Stimulated activated CD8-positive, alpha-beta memory T cell treated with anti-CD3 and anti-CD28 coated beads, Interleukin-2, amount 100 ng/mL, for 1 hour (primary cell): ENCODE results near the gene GNG5.
A peak's percentile ranks its signal among the peaks of the same experiment; 100 is the strongest.
"Not testable (repeated sequence)": the region's sequence is repeated elsewhere in the genome, so short reads cannot be mapped to it uniquely, and the experiment has no call there.

Source experiments
- DNase-seq, 2 donors: peaks; one replicate each; pipeline ENCODE4 v3.0.0-alpha.2; 2020; ENCODE audit warnings: low read depth in 2 of 2

GNG5 gene

DNA sequence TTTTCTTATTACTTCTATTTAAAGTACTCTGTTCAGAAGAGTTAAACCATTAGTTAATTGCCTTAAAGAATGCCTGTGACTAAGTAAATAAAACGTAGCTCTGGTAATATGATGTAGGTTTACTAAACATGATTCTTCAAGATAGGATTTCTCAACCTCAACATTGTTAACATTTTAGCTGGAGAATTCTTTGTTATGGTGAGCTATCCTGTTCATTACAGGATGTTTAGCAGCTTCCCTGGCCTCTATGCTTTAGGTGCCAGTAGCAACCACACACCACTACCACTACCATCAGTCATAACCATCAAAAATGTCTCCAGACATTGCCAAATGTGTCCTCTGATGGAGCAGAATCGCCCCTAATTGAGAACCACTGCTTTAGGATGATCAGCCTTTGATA, 16.6 kb downstream of the GNG5 start:
- DNase-seq = no peak

DNA sequence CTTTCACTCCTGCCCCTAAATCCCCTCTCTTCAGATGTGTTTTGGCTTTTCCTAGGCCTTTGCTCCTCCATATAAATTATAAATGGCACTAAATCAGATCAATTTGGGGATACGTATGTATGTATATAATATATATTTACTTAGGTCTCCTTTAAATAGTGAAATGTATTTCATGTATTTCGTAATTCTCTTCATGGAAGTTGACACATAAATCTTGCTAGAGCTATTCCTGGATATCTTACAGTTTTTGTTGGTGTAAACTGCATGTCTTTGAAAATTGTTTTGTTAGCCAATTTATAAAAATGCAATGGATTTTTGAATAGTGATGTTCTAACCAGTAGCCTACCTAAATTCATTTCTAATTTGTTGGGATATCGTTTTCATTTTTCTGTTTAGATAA, 18.3 kb downstream of the GNG5 start:
- DNase-seq = no peak

DNA sequence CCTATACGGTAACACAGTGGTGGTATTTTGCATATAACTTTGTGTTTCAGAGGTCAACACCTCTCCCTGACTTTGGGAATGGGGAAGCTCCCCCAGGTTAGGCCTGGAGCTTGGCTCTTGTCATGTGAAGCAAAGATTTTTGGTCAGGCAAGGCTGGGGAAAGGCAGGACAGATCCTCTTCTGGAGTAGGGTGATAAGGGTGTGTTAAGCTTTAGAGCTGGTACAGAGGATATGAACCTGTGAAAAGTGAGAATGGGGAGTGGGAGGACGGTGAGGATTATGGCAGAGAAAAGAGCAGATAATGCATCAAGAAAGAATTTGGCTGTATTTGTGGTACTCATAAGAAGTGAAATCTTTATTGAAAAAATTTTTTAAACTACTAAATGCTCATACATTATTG, 25.1 kb downstream of the GNG5 start:
- DNase-seq = no peak

DNA sequence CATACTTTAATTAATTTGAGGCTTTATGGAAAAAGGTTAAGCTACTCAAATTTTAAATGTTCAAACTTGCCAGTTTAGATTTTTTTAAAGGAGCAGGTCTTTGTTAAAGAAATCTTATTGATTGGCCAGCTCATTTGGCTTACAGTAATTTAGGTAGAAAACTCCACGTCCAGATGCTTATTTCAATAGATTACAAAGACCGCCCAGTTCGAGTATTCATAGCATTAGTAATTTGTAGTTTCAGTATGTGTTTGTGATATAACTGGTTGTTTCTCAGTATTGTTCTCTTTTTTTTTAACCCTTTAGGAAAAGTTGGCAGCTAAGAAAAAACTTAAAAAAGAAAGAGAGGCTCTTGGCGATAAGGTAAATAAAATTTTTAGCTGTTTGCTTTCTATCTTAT, 25.7 kb downstream of the GNG5 start:
- DNase-seq = no peak

DNA sequence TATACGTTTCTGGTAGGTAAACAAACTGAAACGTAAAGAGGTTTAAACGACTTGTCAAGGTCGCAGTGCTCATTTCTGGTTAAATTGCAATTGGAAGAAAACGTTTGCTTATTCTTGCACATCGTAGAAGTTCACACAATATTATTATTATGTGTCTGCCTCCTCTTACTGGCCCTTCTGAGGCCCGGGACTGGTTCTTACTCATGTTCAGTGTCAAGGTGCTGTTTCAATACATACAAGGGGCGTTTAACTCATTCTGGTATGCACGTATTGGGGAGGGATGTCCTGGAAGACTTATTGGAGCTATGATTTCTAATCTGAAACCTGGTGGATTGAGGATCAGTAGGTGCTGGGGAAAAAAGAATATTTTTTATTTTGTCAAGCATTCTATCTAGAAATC, 26.4 kb downstream of the GNG5 start:
- no peak for DNase-seq

DNA sequence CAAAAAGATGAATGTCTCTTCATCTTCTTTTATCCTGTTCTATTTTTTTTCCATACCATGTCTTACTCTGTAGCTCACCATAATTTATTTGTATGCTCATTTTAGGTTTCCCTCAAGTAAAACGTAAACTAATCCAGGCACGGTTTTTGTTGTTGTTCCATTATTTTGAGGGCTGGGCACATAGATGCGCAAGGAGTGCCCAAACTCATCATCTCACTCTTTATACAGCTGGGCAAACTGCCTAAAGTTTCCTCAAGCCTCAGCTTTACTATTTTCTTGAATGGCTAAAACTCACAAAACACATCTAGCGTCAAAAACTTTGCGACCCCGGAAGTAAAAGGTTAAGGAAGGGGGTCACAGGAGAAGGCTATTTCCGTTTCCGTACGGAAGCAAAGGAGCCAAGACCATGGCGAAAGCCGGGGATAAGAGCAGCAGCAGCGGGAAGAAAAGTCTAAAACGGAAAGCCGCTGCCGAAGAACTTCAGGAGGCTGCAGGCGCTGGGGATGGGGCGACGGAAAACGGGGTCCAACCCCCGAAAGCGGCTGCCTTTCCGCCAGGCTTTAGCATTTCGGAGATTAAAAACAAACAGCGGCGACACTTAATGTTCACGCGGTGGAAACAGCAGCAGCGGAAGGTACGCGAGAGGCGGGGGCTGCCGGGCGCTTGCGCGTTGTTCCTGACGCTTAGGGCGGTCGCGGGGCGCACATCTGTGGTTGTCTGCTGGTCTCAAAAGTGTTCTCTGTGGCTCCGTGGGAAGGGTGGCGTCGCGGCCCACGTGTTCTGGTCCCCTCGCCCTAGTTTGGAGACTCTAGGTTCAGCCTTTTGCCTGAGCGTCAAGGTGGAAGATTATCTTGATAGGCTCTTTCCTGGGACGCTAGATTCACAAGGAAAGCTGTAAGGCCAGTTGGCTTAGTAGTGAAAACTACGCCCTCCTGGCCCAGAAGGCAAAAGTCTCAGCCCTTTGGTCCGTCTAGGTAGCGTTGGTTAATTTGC, 27.2 kb downstream of the GNG5 start, which contains the start of gene RPF1:
Gene RPF1, plus strand, starts transcription at position 391 of the 993 bp plus-strand sequence. Its CDS starts 16 bp downstream, at position 407.
- peak; percentile 55 to 63 for DNase-seq

DNA sequence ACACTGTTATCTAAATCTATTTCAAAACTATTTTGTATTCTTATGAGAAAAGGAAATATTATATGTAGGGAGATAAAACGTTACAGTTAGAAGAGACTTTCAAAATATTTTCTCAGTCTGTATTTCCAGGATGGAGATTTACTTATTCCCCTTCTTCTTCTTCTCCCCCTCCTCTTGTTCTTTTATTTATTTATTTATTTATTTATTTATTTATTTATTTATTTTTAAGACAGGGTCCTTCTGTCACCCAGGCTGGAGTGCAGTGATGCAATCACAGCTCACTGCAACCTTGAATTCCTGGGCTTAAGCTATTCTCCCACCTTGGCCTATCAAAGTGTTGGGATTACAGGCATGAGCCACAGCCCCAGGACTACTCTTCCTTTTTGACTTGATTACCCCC, 30.2 kb downstream of the GNG5 start:
- no peak for DNase-seq

DNA sequence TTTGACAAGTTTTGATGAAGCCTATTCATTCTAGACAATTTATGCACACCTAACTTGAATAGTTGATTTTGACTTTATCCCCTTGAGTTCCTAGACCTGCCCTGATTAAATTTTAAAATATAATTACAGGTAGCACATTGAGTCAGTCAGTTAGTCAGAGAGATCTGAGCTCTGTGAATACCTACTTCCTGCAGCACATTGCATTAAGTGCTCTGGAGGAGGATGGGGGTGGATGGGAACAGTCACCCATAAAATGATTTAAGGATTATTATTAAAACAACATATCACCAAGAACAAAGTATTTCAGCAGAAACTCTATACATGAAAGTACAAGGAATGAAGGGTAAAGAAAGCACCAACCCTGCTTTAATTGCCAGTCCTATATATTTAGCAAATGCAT, 39.1 kb downstream of the GNG5 start:
- DNase-seq = no peak

DNA sequence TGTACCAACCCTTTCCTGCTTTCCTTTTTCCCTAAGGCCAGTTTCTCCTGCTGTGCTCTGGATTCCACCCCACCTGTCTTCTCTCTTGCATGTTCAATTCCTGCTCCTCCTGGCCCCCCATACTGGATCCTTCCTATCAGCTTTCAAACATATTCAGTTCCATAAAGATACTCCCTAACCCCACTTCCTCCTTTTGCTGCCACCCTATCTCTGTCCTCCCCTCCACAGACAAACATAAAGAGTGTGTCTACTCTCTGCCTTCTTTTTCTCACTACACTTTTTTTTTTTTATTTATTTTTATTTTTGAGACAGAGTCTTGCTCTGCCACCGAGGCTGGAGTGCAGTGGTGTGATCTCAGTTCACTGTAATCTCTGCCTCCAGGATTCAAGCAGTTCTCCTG, 44.3 kb downstream of the GNG5 start:
- DNase-seq = no peak

DNA sequence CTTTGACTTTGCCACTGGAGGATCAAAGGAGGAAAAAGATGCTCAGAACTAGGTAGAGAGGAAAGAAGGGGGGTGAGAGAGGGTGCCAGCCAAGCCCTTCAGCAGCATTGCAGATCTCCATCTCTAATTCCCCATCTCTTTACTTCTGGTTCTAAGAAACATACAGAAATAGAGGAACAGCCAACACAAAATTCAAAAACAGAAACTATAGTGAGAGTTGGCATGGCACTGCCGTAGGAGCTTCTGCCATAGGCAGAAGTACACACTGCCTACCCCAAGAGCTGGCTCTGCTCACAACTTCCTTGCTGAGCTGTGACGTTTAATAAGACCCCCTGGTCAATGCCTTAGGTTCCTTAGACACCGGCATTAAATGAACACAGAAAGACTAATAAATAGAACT, 53.9 kb downstream of the GNG5 start:
- DNase-seq = no peak

DNA sequence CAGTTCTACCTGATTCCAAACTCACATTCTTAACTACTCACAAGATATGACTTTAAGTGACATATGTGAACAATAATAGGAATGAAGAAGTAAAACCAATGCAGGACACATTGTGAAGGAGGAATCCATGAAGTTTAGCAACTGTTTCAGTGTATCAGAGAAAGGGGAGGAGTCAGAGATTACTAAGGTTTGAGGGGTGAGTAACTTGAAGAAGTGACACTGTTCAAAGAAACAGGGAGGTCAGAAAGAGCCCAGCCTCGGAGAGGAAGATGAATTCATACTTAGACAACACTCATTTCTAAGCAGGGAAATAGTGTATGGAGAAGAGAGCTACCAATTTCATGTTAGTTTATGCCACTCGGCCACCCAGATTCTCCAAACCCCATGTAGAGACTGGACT, 55.5 kb downstream of the GNG5 start:
- no peak for DNase-seq

DNA sequence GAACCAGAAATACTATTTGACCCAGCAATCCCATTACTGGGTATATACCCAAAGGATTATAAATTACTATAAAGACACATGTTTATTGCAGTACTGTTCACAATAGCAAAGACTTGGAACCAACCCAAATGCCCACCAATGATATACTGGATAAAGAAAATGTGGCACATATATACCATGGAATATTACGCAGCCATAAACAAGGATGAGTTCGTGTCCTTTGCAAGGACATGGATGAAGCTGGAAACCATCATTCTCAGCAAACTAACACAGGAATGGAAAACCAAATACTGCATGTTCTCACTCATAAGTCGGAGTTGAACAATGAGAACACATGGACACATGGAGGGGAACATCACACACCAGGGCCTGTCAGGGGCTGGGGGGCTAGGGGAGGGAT, 57.7 kb downstream of the GNG5 start:
- not testable (repeated sequence) for DNase-seq
